ENCODE data around the gene BCL3. TPM values are rescaled to one million over a fixed set of nuclear protein-coding genes. Genes with fewer than 3 reads are reported as not detected.
"Not testable (repeated sequence)": the region's sequence is repeated elsewhere in the genome, so short reads cannot be mapped to it uniquely, and the experiment has no call there.

Gene BCL3
- total RNA-seq, 2 donors from 2014 or later: 83.8 to 124 TPM

GRCh38 chr19:44765033-44765948, 16.8 kb downstream of the BCL3 start:
- H3K9me3 Mint-ChIP-seq: no peaks in the 10 kb centered on the region
- no peak for ATAC-seq
- peaks cover 0 to 13% of the 10 kb centered on the region in 2 donors for H3K36me3 Mint-ChIP-seq
- DNase-seq (ENCODE audit: low spot score in 2 of 2): no peak
- H3K27ac Mint-ChIP-seq: peak overlapping the region in 1 of 2 donors; percentile 30

- Mint-ChIP-seq H3K36me3 (peaks cover 0 to 7% of the 10 kb centered on the region in 2 donors), H3K9me3 (no peaks in the 10 kb centered on the region), H3K27ac (no peak overlapping the region)
- ATAC-seq (no peak), DNase-seq (ENCODE audit: low spot score in 2 of 2) (no peak)
Measured at GRCh38 chr19:44765949-44766335, 17.4 kb downstream of the BCL3 start.

GRCh38 chr19:44767295-44768180, 19.0 kb downstream of the BCL3 start:
- H3K27ac Mint-ChIP-seq: peak overlapping the region in 1 of 2 donors; percentile 74
- peaks cover 0 to 7% of the 10 kb centered on the region in 2 donors for H3K36me3 Mint-ChIP-seq
- no peaks in the 10 kb centered on the region for H3K9me3 Mint-ChIP-seq
- DNase-seq (ENCODE audit: low spot score in 2 of 2) (peak in 1 of 2 donors; percentile 85), ATAC-seq (peak in 1 of 2 donors; percentile 76)

GRCh38 chr19:44770550-44771257, 22.2 kb downstream of the BCL3 start:
- ATAC-seq (peak; percentile 90 to 100), DNase-seq (ENCODE audit: low spot score in 2 of 2) (peak; percentile 95 to 99)
- Mint-ChIP-seq H3K9me3 (no peaks in the 10 kb centered on the region), H3K36me3 (peaks cover 0 to 7% of the 10 kb centered on the region in 2 donors), H3K27ac (peak overlapping the region; percentile 24 to 81)

- not testable (repeated sequence) for H3K9me3 Mint-ChIP-seq; DNase-seq (ENCODE audit: low spot score in 2 of 2); ATAC-seq; H3K36me3 Mint-ChIP-seq; H3K27ac Mint-ChIP-seq
Measured at GRCh38 chr19:44772144-44772543, 23.6 kb downstream of the BCL3 start.

GRCh38 chr19:44772959-44773358, 24.5 kb downstream of the BCL3 start:
- DNase-seq (ENCODE audit: low spot score in 2 of 2) (no peak), ATAC-seq (no peak)
- no peaks in the 10 kb centered on the region for H3K9me3 Mint-ChIP-seq
- H3K36me3 Mint-ChIP-seq: peaks cover 0 to 7% of the 10 kb centered on the region in 2 donors
- H3K27ac Mint-ChIP-seq: no peak overlapping the region

- Mint-ChIP-seq H3K27ac (no peak overlapping the region), H3K36me3 (no peaks in the 10 kb centered on the region), H3K9me3 (no peaks in the 10 kb centered on the region)
- no peak for DNase-seq (ENCODE audit: low spot score in 2 of 2)
- no peak for ATAC-seq
Measured at GRCh38 chr19:44775676-44776240, 27.2 kb downstream of the BCL3 start.

GRCh38 chr19:44776402-44777096, 28.0 kb downstream of the BCL3 start:
- H3K36me3 Mint-ChIP-seq: no peaks in the 10 kb centered on the region
- ATAC-seq: no peak
- no peaks in the 10 kb centered on the region for H3K9me3 Mint-ChIP-seq
- no peak overlapping the region for H3K27ac Mint-ChIP-seq
- no peak for DNase-seq (ENCODE audit: low spot score in 2 of 2)

- DNase-seq (ENCODE audit: low spot score in 2 of 2) (no peak), ATAC-seq (peak in 1 of 2 donors; percentile 32)
- no peak within 1 kb of the TSS for H3K27ac Mint-ChIP-seq
- no peaks in the 10 kb centered on the region for H3K36me3 Mint-ChIP-seq
- H3K9me3 Mint-ChIP-seq: no peaks in the 10 kb centered on the region
Measured at GRCh38 chr19:44777715-44778347, 29.3 kb downstream of the BCL3 start, which contains the start of gene CBLC. CBLC (plus strand) TSS chr19:44777890; CDS start chr19:44777932, 42 bp downstream.

GRCh38 chr19:44779150-44779549, 30.6 kb downstream of the BCL3 start:
- DNase-seq (ENCODE audit: low spot score in 2 of 2): no peak
- Mint-ChIP-seq H3K27ac (no peak overlapping the region), H3K9me3 (no peaks in the 10 kb centered on the region), H3K36me3 (no peaks in the 10 kb centered on the region)
- no peak for ATAC-seq

- not testable (repeated sequence) for ATAC-seq; H3K9me3 Mint-ChIP-seq; H3K36me3 Mint-ChIP-seq; H3K27ac Mint-ChIP-seq; DNase-seq (ENCODE audit: low spot score in 2 of 2)
Measured at GRCh38 chr19:44781694-44782093, 33.2 kb downstream of the BCL3 start.

- H3K9me3 Mint-ChIP-seq: no peaks in the 10 kb centered on the region
Measured at GRCh38 chr19:44782729-44783128, 34.2 kb downstream of the BCL3 start.

GRCh38 chr19:44783545-44783944, 35.0 kb downstream of the BCL3 start:
- Mint-ChIP-seq H3K9me3 (no peaks in the 10 kb centered on the region), H3K36me3 (no peaks in the 10 kb centered on the region), H3K27ac (no peak overlapping the region)
- no peak for ATAC-seq
- DNase-seq (ENCODE audit: low spot score in 2 of 2): no peak

More at GRCh38 chr19:44782729-44783128, 34.2 kb downstream of the BCL3 start:
- ATAC-seq (no peak), DNase-seq (ENCODE audit: low spot score in 2 of 2) (no peak)
- Mint-ChIP-seq H3K36me3 (no peaks in the 10 kb centered on the region), H3K27ac (no peak overlapping the region)

GRCh38 chr19:44785271-44785670, 36.8 kb downstream of the BCL3 start:
- Mint-ChIP-seq H3K9me3 (no peaks in the 10 kb centered on the region), H3K36me3 (no peaks in the 10 kb centered on the region), H3K27ac (no peak overlapping the region)
- DNase-seq (ENCODE audit: low spot score in 2 of 2) (no peak), ATAC-seq (no peak)

GRCh38 chr19:44785993-44786392, 37.5 kb downstream of the BCL3 start:
- ATAC-seq (no peak), DNase-seq (ENCODE audit: low spot score in 2 of 2) (no peak)
- Mint-ChIP-seq H3K27ac (no peak overlapping the region), H3K9me3 (no peaks in the 10 kb centered on the region), H3K36me3 (no peaks in the 10 kb centered on the region)

Data from activated naive CD4-positive, alpha-beta T cell treated with anti-CD3 and anti-CD28 coated beads, Interleukin-2, amount 50 U/mL, for 72 hours (primary cell).